A673 (cell line): ENCODE results near the gene GALNT3.

Source experiments
- EZH2 ChIP-seq: fragments of 200-600 bp; sonication (generic); IDR thresholded peaks from 2 replicates; pipeline ENCODE4 v1.6.1; 2017; ENCODE audit warnings: borderline replicate concordance, low read depth, mild to moderate bottlenecking, mixed read lengths, antibody characterized with exemption, low read length; ENCODE audit not compliant: poor library complexity, severe bottlenecking
- TF ChIP-seq, protein P1 (sequence below): fragments of 300-800, 200-600 bp; sonication (generic); conservative IDR thresholded peaks from 2 replicates; pipeline ENCODE4 v1.5.1; 2017; ENCODE audit warnings: low read depth, mild to moderate bottlenecking, antibody characterized with exemption, low read length, moderate library complexity, mixed read lengths

DNA sequence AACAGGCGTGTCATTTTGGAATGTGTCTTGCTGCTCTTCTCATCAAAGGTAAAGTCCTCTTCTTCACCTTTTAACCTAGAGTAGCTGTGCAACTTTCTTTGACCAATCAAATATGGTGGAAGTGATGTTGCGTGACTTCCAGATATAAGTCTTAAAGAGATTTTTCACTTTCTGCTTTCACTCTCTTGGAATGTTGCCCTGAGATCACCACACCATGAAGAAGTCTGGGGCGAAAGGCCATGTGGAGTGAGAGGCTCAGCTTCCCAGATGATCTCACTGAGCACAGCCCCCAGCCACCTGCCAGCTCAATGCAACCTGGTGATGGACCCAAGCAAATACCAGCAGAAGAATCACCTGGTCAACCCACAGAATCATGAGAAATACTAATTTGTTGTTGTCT lies 7.1 kb upstream of the GALNT3 start:
- TF ChIP-seq, protein P1, sequence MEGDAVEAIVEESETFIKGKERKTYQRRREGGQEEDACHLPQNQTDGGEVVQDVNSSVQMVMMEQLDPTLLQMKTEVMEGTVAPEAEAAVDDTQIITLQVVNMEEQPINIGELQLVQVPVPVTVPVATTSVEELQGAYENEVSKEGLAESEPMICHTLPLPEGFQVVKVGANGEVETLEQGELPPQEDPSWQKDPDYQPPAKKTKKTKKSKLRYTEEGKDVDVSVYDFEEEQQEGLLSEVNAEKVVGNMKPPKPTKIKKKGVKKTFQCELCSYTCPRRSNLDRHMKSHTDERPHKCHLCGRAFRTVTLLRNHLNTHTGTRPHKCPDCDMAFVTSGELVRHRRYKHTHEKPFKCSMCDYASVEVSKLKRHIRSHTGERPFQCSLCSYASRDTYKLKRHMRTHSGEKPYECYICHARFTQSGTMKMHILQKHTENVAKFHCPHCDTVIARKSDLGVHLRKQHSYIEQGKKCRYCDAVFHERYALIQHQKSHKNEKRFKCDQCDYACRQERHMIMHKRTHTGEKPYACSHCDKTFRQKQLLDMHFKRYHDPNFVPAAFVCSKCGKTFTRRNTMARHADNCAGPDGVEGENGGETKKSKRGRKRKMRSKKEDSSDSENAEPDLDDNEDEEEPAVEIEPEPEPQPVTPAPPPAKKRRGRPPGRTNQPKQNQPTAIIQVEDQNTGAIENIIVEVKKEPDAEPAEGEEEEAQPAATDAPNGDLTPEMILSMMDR: no peak
- no peak for TF ChIP-seq EZH2
